RWPE1 (cell line): ENCODE results near the gene ACTRT2.

ENCODE experiments used
- CTCF ChIA-PET: fragments of 350-600 bp; sonication (Branson Sonifier 250); formaldehyde crosslinking; extraction: SDS; loops from one replicate; lab custom pipeline; 2021; lab: Yijun Ruan, JAX
- POLR2A ChIA-PET: fragments of 400-600 bp; formaldehyde crosslinking; extraction: SDS; loops from one replicate; lab custom pipeline; 2020; ENCODE audit warnings: antibody characterized with exemption; ENCODE audit not compliant: low non-redundant PET; lab: Yijun Ruan, JAX
- DNase-seq: peaks from one replicate; pipeline ENCODE4 v3.0.0; 2012; ENCODE audit warnings: low spot score
- H3K27ac ChIP-seq: fragments of 450-650 bp; 2 replicates; pipeline ENCODE4 v1.5.1; 2017
- CTCF ChIP-seq: fragments of 450-650 bp; conservative IDR thresholded peaks from 2 replicates; pipeline ENCODE4 v1.5.1; 2017; ENCODE audit warnings: low read depth, mild to moderate bottlenecking

Gene ACTRT2

GRCh38 chr1:2998503-2999100 is 22.7 kb upstream of the ACTRT2 start:
- CTCF ChIA-PET, result no interaction called here

GRCh38 chr1:2999138-2999537 is 22.1 kb upstream of the ACTRT2 start:
- CTCF ChIA-PET, result no interaction called here
- no peak overlapping the region for H3K27ac ChIP-seq
- TF ChIP-seq CTCF, result no peak
- POLR2A ChIA-PET, result no interaction called here
- DNase-seq, result no peak

More at GRCh38 chr1:2998503-2999100, 22.7 kb upstream of the ACTRT2 start:
- DNase-seq, result no peak
- TF ChIP-seq CTCF, result no peak
- no peak overlapping the region for H3K27ac ChIP-seq
- POLR2A ChIA-PET, result no interaction called here

- TF ChIP-seq CTCF, result no peak
- no peak for DNase-seq
- H3K27ac ChIP-seq, result no peak overlapping the region
- POLR2A ChIA-PET, result no interaction called here
- CTCF ChIA-PET, result no interaction called here
These were observed 21.7 kb upstream of the ACTRT2 start for GRCh38 chr1:2999571-2999970.

- no peak for DNase-seq
- TF ChIP-seq CTCF, result no peak
- CTCF ChIA-PET, result no interaction called here
- POLR2A ChIA-PET, result no interaction called here
- H3K27ac ChIP-seq, result no peak overlapping the region
These were observed 21.1 kb upstream of the ACTRT2 start for GRCh38 chr1:3000214-3000613.

- CTCF ChIA-PET, result no interaction called here
- POLR2A ChIA-PET, result no interaction called here
These were observed 20.4 kb upstream of the ACTRT2 start for GRCh38 chr1:3000671-3001470.

More at GRCh38 chr1:3000671-3001470, 20.4 kb upstream of the ACTRT2 start:
- DNase-seq, result no peak
- no peak for TF ChIP-seq CTCF
- H3K27ac ChIP-seq, result no peak overlapping the region
